GM21423 (cell line): ENCODE results near the gene HLTF.
"Not testable (repeated sequence)": the region's sequence is repeated elsewhere in the genome, so short reads cannot be mapped to it uniquely, and the experiment has no call there.

Experiments used
- ATAC-seq: cut with Tn5 transposase; IDR thresholded peaks from one replicate; pipeline ENCODE4 v1.9.1; 2021; ENCODE audit warnings: mild to moderate bottlenecking, moderate library complexity; ENCODE audit not compliant: unreplicated experiment

Gene HLTF

DNA sequence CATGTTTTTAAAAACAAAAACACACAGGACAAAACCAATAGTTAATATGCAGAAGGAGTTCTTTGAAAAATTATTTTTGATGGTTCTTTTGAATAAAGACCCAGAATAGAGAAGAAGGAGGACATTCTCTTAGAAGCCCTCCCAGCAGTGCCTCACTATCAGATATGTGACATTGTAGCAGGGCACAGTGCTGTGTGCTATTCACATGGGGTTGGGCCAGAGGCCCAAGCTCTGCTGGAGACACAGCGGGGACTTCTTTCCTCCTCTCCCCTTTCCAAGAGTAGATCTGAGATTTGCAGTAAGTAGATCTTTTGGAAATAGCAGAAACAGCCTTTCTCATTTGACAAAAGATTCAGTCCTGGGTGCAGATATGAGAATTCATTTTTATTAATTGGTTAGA is 88.7 kb downstream of the HLTF start:
- ATAC-seq: no peak

DNA sequence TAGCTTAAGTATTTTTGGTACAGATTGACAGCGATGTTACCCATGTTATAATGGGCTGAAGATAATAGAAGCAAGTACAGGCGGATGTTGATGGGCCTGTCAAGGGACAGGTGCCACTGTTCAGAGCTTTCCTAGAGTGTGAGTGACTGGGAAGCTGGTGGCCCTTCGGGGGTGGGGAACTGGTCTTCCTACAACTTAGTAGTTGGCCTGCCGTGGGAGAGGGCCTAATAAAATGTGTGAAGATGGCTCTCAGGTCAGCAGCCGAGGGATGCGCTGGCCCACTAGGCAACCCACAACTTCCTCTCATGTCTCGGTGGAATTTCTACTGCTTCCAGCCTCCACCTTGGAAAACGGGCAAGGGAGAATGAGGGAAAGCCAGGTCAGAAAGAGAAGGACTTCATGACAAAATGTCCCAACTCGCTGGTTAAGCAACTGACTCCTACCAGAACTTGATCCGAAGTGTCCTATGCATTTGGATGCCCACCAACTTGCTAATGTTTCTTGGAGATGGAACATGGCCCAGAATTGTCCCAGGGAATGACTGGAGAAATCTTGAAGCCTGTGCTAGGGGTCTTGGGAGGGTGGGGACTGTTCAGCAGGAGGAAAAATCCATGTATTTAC is 93.6 kb downstream of the HLTF start:
- no peak for ATAC-seq

GRCh38 chr3:148992027-148992634 is 94.2 kb downstream of the HLTF start:
- peak; percentile 17 for ATAC-seq

GRCh38 chr3:148991219-148992026 is 94.9 kb downstream of the HLTF start, which contains the start of gene GYG1:
Gene GYG1, plus strand, starts transcription at chr3:148991540. Its CDS starts 101 bp downstream, at chr3:148991641.
- ATAC-seq: peak; percentile 78

GRCh38 chr3:148990236-148990635 is 96.1 kb downstream of the HLTF start:
- ATAC-seq: peak; percentile 42

DNA sequence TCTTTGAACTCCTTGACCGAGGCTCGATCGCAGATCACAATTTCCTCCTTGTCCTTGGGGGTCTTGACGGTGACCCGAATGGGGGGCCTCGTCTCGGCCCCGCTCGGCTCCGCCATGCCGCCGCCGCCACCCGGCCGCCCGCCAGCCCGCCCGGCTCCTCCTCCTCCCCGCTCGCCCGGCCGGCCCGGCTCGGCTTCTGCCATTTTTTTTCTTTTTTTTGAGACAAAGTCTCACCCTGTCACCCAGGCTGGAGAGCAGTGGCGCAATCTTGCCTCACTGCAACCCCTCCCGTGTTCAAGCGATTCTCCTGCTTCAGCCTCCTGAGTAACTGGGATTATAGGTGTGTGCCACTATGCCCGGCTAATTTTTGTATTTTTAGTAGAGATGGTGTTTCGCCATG is 98.8 kb downstream of the HLTF start:
- not testable (repeated sequence) for ATAC-seq

DNA sequence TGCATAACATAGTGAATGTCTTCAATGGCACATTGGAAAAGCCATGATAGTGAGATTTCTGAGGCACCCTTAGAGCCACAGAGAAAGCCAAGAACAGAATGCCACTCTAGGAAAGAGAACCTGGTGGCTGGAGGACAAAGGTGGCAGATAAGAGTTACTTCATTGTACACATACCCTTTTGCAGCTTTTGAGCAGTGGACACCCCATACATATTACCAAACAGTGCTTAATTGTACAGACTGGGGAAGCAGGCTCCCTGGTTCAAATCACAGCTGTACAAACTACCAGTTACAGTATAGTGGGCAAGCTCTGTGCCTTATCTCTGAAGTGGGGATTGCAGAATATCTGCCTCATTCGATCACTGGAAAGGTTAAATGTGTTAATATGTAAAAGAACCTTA is 105.1 kb downstream of the HLTF start:
- ATAC-seq: no peak
